ENCODE data around the gene ZNF529.
"Not testable (repeated sequence)": the region's sequence is repeated elsewhere in the genome, so short reads cannot be mapped to it uniquely, and the experiment has no call there.

Gene ZNF529

GRCh38 chr19:36573020-36573894 lies at the start of gene ZNF529:
Gene ZNF529, minus strand, starts transcription at chr19:36573292. Its CDS starts 946 bp downstream, at chr19:36572346.
- DNase-seq = peak; percentile 91

- no peak for DNase-seq
Observed at GRCh38 chr19:36605877-36606478, 32.9 kb upstream of the ZNF529 start.

- DNase-seq = peak; percentile 89
Observed at GRCh38 chr19:36605101-36605876, 32.2 kb upstream of the ZNF529 start, which contains the start of gene ZNF382. Gene ZNF382, plus strand, starts transcription at chr19:36605313. Its CDS starts 4,602 bp downstream, at chr19:36609915.

GRCh38 chr19:36604656-36605100 lies 31.6 kb upstream of the ZNF529 start:
- peak; percentile 85 for DNase-seq

- not testable (repeated sequence) for DNase-seq
Observed at GRCh38 chr19:36602681-36603080, 29.6 kb upstream of the ZNF529 start.

DNA sequence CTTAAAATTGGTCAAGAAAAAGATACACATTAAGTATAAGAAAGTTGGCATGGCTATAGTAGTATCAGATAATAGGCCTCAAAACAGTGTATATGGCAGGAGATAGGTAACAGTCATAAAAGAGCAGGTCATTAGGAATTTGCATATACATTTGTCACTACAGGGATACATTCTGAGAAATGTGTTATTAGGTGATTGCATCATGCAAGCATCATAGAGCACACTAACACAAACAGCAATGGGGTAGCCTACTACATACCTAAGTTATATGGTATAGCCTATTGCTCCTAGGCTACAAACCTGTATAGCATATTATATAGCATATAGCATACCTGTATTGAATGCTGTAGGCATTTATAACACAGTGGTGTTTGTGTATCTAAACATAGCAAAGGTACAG lies 6.2 kb upstream of the ZNF529 start:
- no peak for DNase-seq

DNA sequence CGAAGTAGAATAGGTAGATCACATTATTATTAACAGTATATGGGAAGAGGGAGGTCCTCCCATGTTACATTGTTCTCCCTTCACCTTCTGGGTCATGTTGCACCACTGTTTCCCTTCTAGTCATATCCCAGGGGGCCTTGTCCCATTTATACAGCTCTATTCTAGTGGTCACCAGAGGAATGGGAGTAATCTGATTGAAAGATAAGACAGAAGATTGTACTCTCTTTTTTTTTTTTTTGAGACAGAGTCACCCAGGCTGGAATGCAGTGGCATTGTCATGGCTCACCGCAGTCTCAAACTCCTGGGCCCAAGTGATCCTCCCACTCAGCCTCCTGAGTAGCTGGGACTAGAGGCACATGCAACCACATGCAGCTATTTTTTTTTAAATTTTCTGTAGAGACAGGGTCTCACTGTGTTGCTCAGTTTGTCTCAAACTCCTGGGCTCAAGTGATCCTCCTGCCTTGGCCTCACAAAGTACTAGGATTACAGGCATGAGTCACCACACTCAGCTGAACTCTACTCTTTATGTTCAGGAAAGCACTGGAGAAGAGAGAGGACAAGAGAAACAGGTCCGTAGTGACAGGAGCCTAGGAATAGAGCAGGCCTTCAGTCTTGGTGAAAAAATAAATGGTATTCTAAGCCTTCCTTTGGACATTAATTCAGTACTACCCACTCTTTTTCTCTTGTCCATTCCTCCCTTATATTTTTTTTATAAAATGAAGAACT lies 4.3 kb upstream of the ZNF529 start:
- no peak for DNase-seq

DNA sequence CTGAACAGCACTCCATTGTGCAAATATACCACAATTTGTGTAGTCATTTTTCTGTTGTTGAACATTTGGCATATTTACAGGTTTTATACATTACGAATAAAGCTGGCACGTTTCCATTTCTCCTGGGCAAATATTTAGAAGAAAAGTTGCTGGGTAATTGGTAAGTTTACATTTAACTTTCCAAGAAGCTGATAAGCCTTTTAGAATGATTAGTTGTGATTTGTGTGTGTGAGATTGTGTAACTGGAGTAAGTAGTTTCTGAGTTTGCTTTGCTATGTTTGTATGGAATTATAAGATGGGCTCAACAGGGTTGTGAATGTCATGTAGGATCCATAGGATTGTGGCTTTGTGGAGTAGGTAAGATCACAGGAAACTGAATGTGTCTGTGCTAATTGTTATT lies 1.6 kb upstream of the ZNF529 start:
- DNase-seq = no peak

DNA sequence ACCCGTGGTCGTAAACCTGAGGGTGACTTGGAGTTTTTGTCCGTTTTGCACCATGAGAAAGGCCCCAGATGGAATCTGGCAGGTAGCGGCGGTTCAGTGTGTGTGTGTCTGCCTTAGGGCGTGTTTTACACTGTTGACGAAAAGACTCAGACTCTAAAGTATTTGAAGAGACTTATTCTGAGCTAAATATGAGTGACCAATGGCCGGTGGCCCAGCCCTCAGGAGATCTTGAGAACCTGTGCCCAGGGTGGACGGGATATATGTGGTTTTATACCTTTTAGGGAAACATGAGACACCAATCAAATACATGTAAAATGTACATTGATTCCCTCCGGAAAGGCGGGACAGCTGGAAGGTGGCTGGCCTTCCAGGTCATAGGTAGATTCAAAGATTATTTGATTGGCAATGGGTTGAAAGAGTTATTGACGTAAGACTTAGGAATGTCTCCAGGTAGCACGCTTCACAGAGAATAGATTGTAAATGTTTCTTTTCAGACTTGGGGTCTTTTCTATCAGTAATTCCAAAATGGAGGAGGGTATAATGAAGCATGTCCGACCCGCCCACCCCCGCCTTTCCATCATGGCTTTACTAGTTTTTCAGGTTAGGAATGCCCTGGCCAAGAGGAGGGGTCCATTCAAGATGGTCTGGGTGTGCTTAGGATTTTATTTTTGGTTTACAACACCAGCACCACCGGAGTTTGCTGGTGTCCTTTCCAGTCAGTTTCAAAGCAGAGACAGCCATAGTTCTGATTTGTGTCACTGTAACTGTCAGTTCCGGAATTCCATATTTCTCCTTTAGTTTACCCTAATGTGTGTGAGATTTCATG lies 1.0 kb upstream of the ZNF529 start:
- peak; percentile 3 for DNase-seq

DNA sequence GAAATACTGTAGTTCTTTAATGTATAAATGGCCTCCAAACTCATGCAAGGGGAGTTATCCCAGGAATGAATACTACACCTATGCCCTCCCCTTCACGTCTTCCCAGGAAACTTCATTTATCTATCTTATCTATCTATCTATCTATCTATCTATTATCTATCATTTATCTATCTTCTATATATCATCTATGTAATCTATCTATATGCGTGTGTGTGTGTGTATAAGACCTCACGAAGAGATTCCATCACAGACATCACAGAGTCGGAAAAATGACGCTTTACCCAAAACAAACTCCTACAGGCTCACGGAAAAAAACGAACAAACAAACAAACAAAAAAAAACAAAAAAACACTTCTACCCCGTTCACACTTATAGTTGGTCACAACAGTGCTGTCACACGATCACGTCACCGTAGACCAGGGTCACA lies 486 bp downstream of the ZNF529 start:
- no peak for DNase-seq

DNA sequence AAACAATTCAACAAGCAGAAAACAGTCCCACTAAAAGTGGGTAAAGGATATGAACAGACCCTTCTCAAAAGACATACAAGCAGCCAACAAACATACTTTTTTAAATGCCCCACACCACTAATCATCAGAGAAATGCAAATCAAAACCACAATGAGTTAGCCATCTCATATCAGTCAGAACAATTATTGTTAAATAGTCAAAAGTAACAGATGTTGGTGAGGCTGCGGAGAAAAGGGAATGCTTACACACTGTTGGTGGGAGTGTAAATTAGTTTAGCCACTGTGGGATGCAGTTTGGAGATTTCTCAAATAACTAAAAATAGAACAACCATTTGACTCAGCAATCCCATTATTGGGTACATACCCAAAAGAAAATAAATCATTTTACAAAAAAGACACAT lies 8.7 kb downstream of the ZNF529 start:
- no peak for DNase-seq

DNA sequence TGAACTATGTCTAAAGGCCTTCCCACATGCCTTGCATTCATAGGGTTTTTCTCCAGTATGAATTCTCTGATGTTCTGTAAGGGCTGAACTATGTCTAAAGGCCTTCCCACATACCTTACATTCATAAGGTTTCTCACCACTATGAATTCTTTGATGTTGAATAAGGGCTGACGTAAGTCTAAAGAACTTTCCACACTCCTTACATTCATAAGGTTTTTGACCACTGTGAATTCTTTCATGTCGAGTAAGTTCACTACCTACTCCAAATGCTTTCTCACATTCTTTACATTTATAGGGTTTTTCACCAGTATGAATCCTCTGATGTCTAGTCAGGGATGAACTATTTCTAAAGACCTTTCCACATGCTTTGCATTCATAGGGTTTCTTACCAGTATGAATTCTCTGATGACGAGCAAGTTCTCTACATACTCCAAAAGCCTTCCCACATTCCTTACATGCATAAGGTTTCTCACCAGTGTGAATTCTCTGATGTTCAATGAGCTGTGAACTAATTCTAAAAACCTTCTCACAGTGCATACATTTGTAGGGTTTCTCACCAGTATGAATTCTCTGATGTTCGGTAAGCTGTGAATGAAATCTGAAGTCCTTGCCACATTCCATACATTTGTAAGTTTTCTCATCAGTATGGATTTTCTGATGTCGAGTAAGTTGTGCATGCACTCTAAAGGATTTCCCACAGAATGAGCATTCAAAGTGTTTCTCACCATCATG lies 25.9 kb downstream of the ZNF529 start:
- DNase-seq = no peak

DNA sequence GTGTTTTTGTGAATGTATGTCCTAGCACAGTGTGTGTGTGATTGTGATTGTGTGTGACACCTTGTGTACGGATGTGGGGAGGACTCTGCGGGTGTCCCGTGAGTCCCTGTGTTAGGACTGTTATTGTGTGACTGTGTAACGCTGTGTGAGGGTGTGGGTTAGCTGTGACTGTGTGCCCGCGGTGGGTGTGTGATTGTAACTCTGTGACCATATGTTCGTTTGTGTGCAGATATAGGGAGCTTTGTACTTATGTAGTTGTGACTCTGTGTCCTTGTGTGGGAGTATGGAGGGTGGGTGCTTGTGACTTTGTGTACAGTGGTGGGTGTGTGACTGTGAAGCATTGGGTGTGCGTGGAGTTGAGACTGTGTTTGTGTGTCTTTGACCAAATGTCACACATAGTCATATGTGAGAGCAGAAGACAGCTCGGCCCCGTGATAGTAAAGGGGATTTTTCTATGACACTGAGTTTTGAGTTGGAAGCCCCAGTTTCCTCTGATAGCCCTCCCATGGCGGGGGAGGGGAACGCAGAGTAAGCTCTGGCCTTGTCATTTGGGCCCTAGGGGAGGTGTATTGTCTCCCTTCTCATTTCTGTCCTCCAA lies 44.1 kb downstream of the ZNF529 start:
- no peak for DNase-seq

DNA sequence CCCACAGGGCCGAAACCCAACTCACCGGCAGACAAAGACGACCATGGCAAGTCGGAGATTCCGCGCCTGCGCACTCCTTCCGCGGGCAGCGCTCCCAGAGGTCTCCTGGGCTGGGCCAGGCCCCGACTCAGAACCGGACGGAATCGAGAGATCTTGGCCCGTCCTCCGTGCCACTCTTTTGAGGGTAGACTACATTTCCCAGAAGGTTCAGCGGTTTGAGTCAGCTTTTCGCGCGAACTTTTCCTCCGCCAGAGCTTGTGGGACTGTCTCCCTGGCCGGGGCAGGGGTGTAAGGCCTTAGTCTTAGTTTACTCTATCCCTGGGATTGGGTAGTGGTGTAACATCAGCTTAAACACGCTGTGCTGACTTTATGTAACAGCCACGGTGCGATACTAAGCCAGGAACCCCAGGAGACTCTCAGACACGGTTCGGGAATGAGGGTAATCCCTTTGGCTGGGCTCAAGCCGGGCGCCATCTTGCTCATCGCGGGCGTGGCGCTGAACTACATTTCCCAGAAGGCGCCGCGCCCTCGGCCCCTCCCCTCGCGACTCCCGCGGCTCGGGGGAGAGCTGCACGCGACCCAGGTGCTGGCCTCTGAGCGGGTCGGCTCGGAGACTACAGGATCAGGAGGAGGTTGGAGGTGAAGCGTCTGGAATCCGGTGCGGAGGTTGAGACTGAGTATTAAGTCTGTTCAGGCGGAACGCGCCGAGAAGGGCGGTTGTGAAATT lies 44.7 kb downstream of the ZNF529 start, which contains the start of gene ZNF260:
ZNF260 (minus strand) TSS at position 78 of the 727 bp plus-strand sequence. CDS start 13,033 bp downstream, outside the sequence.
- DNase-seq = peak; percentile 95

- DNase-seq = no peak
Observed at GRCh38 chr19:36527873-36528193, 45.3 kb downstream of the ZNF529 start.

DNA sequence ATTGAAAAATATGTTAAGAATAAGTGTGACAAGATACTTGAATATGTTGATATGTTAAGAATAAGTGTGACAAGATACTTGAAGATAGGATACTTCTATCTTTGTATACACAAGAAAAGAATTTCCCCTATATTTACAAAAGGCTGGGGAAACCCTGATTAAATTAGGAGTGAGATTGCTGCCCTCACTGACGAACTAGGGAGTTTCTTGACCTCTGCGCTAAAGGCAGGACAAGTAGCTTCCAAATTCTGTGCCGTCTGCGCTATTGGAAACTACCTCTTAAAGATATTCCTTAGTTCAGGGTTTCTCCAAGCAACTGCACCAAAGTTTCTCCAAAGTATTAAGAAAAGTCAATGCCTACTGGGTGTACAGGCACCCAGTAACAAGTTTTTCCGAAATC lies 45.8 kb downstream of the ZNF529 start:
- no peak for DNase-seq

DNA sequence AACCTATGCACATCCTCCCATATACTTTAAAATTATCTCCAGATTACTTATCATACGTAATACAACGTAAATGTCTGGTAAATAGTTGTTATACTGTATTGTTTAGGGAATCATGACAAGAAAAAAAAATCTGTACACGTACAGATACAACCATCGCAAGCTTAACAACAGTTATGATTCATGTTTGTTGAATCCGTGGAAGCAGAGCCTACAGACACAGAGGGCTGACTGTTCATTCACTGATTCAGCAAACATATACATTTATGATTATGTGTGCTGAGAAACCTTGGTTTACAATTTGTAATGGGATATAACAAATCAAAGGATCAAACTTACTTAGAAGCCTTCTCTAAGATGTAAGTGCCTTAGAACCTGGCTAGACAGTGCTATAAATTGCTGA lies 46.5 kb downstream of the ZNF529 start:
- no peak for DNase-seq

- no peak for DNase-seq
Observed at GRCh38 chr19:36524617-36525016, 48.5 kb downstream of the ZNF529 start.

DNA sequence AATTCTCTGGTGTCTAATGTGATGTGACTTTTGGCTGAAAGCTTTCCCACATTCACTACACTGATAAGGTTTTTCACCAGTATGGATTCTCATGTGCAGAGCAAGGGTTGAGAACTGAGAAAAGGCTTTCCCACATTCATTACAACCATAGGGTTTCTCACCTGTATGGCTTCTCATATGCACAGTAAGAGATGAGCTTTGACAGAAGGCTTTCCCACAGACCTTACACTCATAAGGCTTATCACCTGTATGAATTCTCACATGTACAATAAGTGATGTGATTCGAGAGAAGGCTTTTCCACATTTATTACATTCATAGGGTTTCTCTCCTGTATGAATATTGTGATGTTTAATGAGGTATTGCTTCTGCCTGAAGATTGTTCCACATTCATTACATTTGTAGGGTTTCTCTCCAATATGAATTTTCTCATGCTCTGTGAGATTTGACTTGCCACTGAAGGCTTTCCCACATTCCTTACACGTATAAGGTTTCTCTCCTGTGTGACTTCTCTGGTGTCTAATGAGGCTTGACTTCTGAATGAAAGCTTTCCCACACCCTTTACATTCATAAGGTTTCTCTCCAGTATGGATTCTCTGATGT lies 59.0 kb downstream of the ZNF529 start:
- no peak for DNase-seq
